WTC11 (cell line): Measurements from ENCODE around the gene ATP6V0B. TPM values are rescaled to one million over a fixed set of nuclear protein-coding genes. Genes with fewer than 3 reads are reported as not detected.
A peak's percentile ranks its signal among the peaks of the same experiment; 100 is the strongest.

Experiments
- ATAC-seq: fragments of 200-7000 bp; cut with Tn5 transposase; 2 replicates; pipeline ENCODE4 v1.10.0; 2021; ENCODE audit warnings: mild to moderate bottlenecking, moderate library complexity
- CTCF ChIA-PET: fragments of 300-600 bp; sonication (Branson Sonifier 250); formaldehyde crosslinking; loops from one replicate; lab custom pipeline; 2021; ENCODE audit warnings: antibody characterized with exemption; lab: Charles Lee
- POLR2A ChIA-PET: fragments of 350-600 bp; sonication (Branson Sonifier 250); formaldehyde crosslinking; loops from one replicate; lab custom pipeline; 2021; ENCODE audit warnings: antibody characterized with exemption; lab: Charles Lee
- DNase-seq: peaks from one replicate; pipeline ENCODE4 v3.0.0; 2021; ENCODE audit warnings: low spot score
- H3K27ac Mint-ChIP-seq: 2 replicates; pipeline ENCODE4 v1.8.0; 2021; ENCODE audit warnings: mixed read lengths
- H3K27me3 Mint-ChIP-seq: 2 replicates; pipeline ENCODE4 v1.8.0; 2021; ENCODE audit warnings: low read depth, mild to moderate bottlenecking, moderate library complexity, mixed read lengths
- H3K36me3 Mint-ChIP-seq: 2 replicates; pipeline ENCODE4 v1.8.0; 2021; ENCODE audit warnings: mixed read lengths
- H3K4me1 Mint-ChIP-seq: 2 replicates; pipeline ENCODE4 v1.8.0; 2022; ENCODE audit warnings: mixed read lengths
- H3K4me3 Mint-ChIP-seq: 2 replicates; pipeline ENCODE4 v1.8.0; 2021; ENCODE audit warnings: mild to moderate bottlenecking, moderate library complexity, mixed read lengths
- H3K9me3 Mint-ChIP-seq: 2 replicates; pipeline ENCODE4 v1.8.0; 2021; ENCODE audit warnings: mixed read lengths
- ARID4B ChIP-seq: sonication (generic); formaldehyde crosslinking; IDR thresholded peaks from 2 replicates; pipeline ENCODE4 v1.8.0; 2023; ENCODE audit warnings: missing genetic modification reagents, mild to moderate bottlenecking, borderline replicate concordance
- CBFB ChIP-seq: sonication (generic); formaldehyde crosslinking; IDR thresholded peaks from 2 replicates; pipeline ENCODE4 v1.8.1; 2022; ENCODE audit warnings: mild to moderate bottlenecking, low read depth, missing genetic modification reagents
- ESRRA ChIP-seq: sonication (generic); formaldehyde crosslinking; IDR thresholded peaks from 2 replicates; pipeline ENCODE4 v1.8.1; 2022; ENCODE audit warnings: mild to moderate bottlenecking, missing genetic modification reagents, borderline replicate concordance
- FOXK1 ChIP-seq: sonication (generic); formaldehyde crosslinking; IDR thresholded peaks from 2 replicates; pipeline ENCODE4 v1.8.0; 2022; ENCODE audit warnings: mild to moderate bottlenecking, moderate library complexity, missing genetic modification reagents
- GABPB1 ChIP-seq: sonication (generic); formaldehyde crosslinking; IDR thresholded peaks from 2 replicates; pipeline ENCODE4 v1.8.1; 2023; ENCODE audit warnings: mild to moderate bottlenecking, missing genetic modification reagents
- HMGXB4 ChIP-seq: sonication (generic); formaldehyde crosslinking; IDR thresholded peaks from 2 replicates; pipeline ENCODE4 v1.8.1; 2023; ENCODE audit warnings: mild to moderate bottlenecking, moderate library complexity, missing genetic modification reagents
- IRF1 ChIP-seq: sonication (generic); formaldehyde crosslinking; IDR thresholded peaks from 2 replicates; pipeline ENCODE4 v1.8.0; 2023; ENCODE audit warnings: missing genetic modification reagents
- JAZF1 ChIP-seq: fragments of 250-450 bp; sonication (Bioruptor Pico); IDR thresholded peaks from 2 replicates; pipeline ENCODE4 v1.9.0; 2021; ENCODE audit warnings: moderate library complexity, mild to moderate bottlenecking, inconsistent platforms
- JUN ChIP-seq: sonication (generic); formaldehyde crosslinking; IDR thresholded peaks from 2 replicates; pipeline ENCODE4 v1.8.0; 2023; ENCODE audit warnings: mild to moderate bottlenecking, missing genetic modification reagents
- NR3C1 ChIP-seq: sonication (generic); formaldehyde crosslinking; conservative IDR thresholded peaks from 2 replicates; pipeline ENCODE4 v1.8.1; 2023; ENCODE audit warnings: low read depth, mild to moderate bottlenecking, missing genetic modification reagents
- SOX15 ChIP-seq: fragments of 250-450 bp; sonication (Bioruptor Pico); IDR thresholded peaks from 2 replicates; pipeline ENCODE4 v1.9.0; 2021; ENCODE audit warnings: mild to moderate bottlenecking
- USF1 ChIP-seq: sonication (generic); formaldehyde crosslinking; IDR thresholded peaks from 2 replicates; pipeline ENCODE4 v1.8.0; 2022; ENCODE audit warnings: mild to moderate bottlenecking, missing genetic modification reagents
- ZNF423 ChIP-seq: fragments of 250-450 bp; sonication (Bioruptor Pico); IDR thresholded peaks from 2 replicates; pipeline ENCODE4 v2.1.2; 2022; ENCODE audit warnings: mild to moderate bottlenecking, moderate library complexity
- total RNA-seq: library from RNA; stranded (reverse); gene quantifications from 3 replicates; pipeline ENCODE4 v1.2.3, GENCODE V29; 2021
- TF ChIP-seq, protein P1 (sequence below): sonication (generic); formaldehyde crosslinking; IDR thresholded peaks from 2 replicates; pipeline ENCODE4 v1.8.0; 2023; ENCODE audit warnings: mild to moderate bottlenecking, missing genetic modification reagents

ATP6V0B gene
- total RNA-seq, 1 experiment from 2014 or later, result 110 TPM

GRCh38 chr1:43969746-43970466 lies 4.9 kb upstream of the ATP6V0B start, which contains the start of gene DPH2 (continued):
- TF ChIP-seq JAZF1 (CRISPR knock-in tag) (no peak), FOXK1 (CRISPR knock-in tag) (peak; percentile 90), ESRRA (CRISPR knock-in tag) (no peak), ARID4B (peak; percentile 66; the same call in 1 of the 2 replicates), GABPB1 (CRISPR knock-in tag) (peak; percentile 68)

DNA sequence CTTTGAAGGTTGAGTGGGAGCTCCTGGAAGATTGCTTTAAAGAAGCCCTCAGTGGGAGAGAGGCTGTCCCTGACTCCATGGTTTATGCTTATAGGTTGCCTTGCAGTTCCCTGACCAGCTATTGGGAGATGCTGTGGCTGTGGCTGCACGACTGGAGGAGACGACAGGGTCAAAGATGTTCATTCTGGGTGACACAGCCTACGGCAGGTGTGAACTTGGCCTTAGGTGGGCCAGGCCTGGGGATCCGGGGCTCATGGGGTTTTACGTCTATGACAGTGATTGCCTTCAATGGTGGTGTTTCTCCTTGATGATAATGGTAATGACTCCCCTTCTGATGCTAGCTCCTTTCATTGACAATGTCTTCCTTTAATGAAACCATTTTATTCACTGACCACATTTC lies 4.3 kb upstream of the ATP6V0B start:
- no peak for TF ChIP-seq ZNF423
- 0 out of 2 replicates have a peak, but pooled peaks have one; percentile 6 for TF ChIP-seq JUN (CRISPR knock-in tag)
- DNase-seq (no peak), ATAC-seq (no peak)
- H3K4me1 Mint-ChIP-seq, result peaks cover 21% of the 10 kb centered on the region
- peak overlapping the region; percentile 97 for H3K4me3 Mint-ChIP-seq
- H3K27ac Mint-ChIP-seq, result no peak overlapping the region
- peaks cover 13% of the 10 kb centered on the region; the same call in 1 of the 2 replicates for H3K36me3 Mint-ChIP-seq
- no peaks in the 10 kb centered on the region for H3K27me3 Mint-ChIP-seq
- POLR2A ChIA-PET, result interaction anchor here (0.8 kb wide), 2 partner anchors 22 to 98 kb away, joined by 3 to 5 read pairs; no protein-coding TSS in a partner anchor
- H3K9me3 Mint-ChIP-seq, result no peaks in the 10 kb centered on the region
- CTCF ChIA-PET, result interaction anchor here (0.8 to 2.8 kb wide), 7 partner anchors 22 to 207 kb away, joined by 3 to 27 read pairs (median 3); no protein-coding TSS in a partner anchor

DNA sequence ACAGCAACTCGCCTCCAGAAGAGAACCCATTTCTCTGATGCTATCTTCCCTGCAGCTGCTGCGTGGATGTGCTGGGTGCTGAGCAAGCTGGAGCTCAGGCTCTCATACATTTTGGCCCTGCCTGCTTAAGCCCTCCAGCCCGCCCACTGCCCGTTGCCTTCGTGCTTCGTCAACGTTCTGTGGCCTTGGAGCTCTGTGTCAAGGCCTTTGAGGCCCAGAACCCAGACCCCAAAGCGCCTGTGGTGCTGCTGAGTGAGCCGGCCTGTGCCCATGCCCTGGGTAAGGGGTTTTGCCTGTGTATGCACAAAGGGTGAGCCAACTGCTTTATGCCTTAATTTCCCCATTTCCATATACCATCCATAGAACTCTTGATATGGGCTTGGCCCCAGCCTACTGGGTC lies 3.8 kb upstream of the ATP6V0B start:
- Mint-ChIP-seq H3K27ac (no peak overlapping the region), H3K36me3 (peaks cover 13% of the 10 kb centered on the region; the same call in 1 of the 2 replicates), H3K4me1 (peaks cover 24% of the 10 kb centered on the region), H3K27me3 (no peaks in the 10 kb centered on the region), H3K9me3 (no peaks in the 10 kb centered on the region), H3K4me3 (peak overlapping the region; percentile 97)
- ChIA-PET CTCF (interaction anchor here (1.1 to 2.8 kb wide), 4 partner anchors 21 to 208 kb away, joined by 3 to 27 read pairs (median 5); no protein-coding TSS in a partner anchor), POLR2A (interaction anchor here (0.8 kb wide), 1 partner anchor 98 kb away, joined by 5 read pairs; no protein-coding TSS in a partner anchor)
- no peak for TF ChIP-seq IRF1
- TF ChIP-seq NR3C1, result no peak
- no peak for TF ChIP-seq CBFB (CRISPR knock-in tag)
- no peak for TF ChIP-seq HMGXB4 (CRISPR knock-in tag)
- TF ChIP-seq SOX15 (CRISPR knock-in tag), result no peak
- no peak for TF ChIP-seq USF1 (CRISPR knock-in tag)
- TF ChIP-seq, protein P1, sequence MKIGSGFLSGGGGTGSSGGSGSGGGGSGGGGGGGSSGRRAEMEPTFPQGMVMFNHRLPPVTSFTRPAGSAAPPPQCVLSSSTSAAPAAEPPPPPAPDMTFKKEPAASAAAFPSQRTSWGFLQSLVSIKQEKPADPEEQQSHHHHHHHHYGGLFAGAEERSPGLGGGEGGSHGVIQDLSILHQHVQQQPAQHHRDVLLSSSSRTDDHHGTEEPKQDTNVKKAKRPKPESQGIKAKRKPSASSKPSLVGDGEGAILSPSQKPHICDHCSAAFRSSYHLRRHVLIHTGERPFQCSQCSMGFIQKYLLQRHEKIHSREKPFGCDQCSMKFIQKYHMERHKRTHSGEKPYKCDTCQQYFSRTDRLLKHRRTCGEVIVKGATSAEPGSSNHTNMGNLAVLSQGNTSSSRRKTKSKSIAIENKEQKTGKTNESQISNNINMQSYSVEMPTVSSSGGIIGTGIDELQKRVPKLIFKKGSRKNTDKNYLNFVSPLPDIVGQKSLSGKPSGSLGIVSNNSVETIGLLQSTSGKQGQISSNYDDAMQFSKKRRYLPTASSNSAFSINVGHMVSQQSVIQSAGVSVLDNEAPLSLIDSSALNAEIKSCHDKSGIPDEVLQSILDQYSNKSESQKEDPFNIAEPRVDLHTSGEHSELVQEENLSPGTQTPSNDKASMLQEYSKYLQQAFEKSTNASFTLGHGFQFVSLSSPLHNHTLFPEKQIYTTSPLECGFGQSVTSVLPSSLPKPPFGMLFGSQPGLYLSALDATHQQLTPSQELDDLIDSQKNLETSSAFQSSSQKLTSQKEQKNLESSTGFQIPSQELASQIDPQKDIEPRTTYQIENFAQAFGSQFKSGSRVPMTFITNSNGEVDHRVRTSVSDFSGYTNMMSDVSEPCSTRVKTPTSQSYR, result no peak
- DNase-seq (no peak), ATAC-seq (no peak)
